Fibroblast of mammary gland (primary cell): Measurements from ENCODE around the gene SOS2.

Experiments
- DNase-seq: peaks from one replicate; pipeline ENCODE4 v3.0.0-alpha.2; 2010; ENCODE audit warnings: low read depth
- H3K4me3 ChIP-seq: 2 replicates; pipeline ENCODE4 v1.5.1; 2011; ENCODE audit warnings: low read depth, mild to moderate bottlenecking, low read length, moderate library complexity; ENCODE audit not compliant: control insufficient read depth
- CTCF ChIP-seq: conservative IDR thresholded peaks from 2 replicates; pipeline ENCODE4 v1.5.1; 2011; ENCODE audit warnings: low read depth, low read length, inconsistent platforms; ENCODE audit not compliant: control insufficient read depth, insufficient read depth

The SOS2 gene

GRCh38 chr14:50072395-50072794, 159.0 kb downstream of the SOS2 start:
- no peak for DNase-seq
- no peak overlapping the region for H3K4me3 ChIP-seq
- no peak for TF ChIP-seq CTCF

- no peak for DNase-seq
- TF ChIP-seq CTCF, result no peak
- no peak overlapping the region for H3K4me3 ChIP-seq
Observed at GRCh38 chr14:50070840-50071548, 160.4 kb downstream of the SOS2 start.

GRCh38 chr14:50070230-50070629, 161.1 kb downstream of the SOS2 start:
- no peak for DNase-seq
- no peak overlapping the region for H3K4me3 ChIP-seq
- TF ChIP-seq CTCF, result no peak

DNA sequence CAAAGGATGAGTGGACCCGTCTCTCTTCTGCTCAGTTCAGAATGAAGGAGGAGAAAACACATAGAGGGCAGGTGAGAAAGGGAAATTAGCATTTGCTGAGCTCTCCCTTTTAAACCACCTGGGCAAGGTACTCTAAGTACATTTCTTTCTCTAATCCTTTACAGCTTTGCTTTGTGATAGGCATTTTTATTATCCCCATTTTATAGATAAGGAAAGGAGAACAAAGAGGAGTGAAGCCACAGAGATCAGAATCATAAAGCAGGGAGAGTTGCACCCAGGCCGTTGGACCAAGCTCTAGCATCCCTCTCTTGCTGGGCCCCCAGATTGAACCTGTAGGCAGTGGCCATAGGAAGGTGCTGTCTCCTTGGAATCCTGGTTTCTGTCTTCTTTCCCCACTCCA, 162.1 kb downstream of the SOS2 start:
- no peak for TF ChIP-seq CTCF
- no peak for DNase-seq
- H3K4me3 ChIP-seq, result no peak overlapping the region

GRCh38 chr14:50068496-50068895, 162.9 kb downstream of the SOS2 start:
- H3K4me3 ChIP-seq, result no peak overlapping the region
- TF ChIP-seq CTCF, result no peak
- no peak for DNase-seq

DNA sequence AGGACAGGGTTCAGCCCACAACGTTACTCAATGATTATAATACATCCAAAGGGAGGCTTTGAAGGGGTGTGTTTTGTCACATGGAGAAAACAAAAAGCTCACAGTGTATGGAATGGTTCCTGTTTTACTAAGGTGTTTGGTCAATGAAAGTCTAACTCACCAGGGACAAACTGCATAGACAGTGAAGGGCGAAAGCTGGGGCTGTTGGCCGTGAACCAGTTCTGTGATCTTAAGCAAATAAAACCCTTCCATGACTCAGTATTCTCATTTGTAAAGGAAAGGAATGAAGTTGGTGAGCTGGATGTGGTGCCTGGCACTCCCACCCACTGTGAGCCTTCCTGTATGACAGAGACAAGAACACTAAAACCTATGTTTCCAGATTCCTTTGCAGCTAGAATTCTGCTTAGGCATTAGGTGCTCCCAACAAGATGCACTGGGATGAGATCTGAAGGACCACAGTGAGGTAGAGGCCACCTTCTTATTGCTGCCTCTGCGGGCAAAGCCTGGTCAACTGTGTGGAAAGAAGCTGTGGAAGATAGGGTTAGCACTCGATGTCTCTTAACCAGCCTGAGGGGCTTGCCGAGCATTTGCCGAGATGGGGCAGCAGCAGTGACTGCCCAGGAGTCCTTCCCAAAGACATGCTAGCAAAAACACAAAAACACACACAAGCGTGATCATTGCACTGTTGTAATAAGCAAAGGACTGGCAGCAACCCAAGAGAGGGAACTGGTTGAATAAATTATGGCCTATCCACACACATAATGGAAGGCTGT, 163.5 kb downstream of the SOS2 start:
- H3K4me3 ChIP-seq, result no peak overlapping the region
- no peak for TF ChIP-seq CTCF
- peak; percentile 76 for DNase-seq
